Small intestine (tissue), 7 donors: Measurements from ENCODE around the gene WIF1. TPM values are rescaled to one million over a fixed set of nuclear protein-coding genes. Genes with fewer than 3 reads are reported as not detected.

Source experiments
- DNase-seq, 2 donors: peaks; one replicate each; pipeline versions ENCODE4 v3.0.0 to v3.0.0-alpha.2; 2013
- FAIRE-seq: peaks from 2 replicates; lab custom pipeline; 2012; peaks lifted over from hg19 to GRCh38; lab: Jason Lieb, UNC
- H3K27ac ChIP-seq, 3 donors: one replicate each; pipeline ENCODE4 v1.5.1; 2013; ENCODE audit warnings: low read length in 2 of 3, mild to moderate bottlenecking in 2 of 3, control low read depth in 1 of 3, inconsistent platforms in 1 of 3, low read depth in 1 of 3, moderate library complexity in 1 of 3
- H3K27me3 ChIP-seq, 3 donors: one replicate each; pipeline ENCODE4 v1.6.1; 2013; ENCODE audit warnings: low read length in 3 of 3, inconsistent platforms in 1 of 3; ENCODE audit not compliant: control insufficient read depth in 3 of 3, insufficient read depth in 3 of 3
- H3K36me3 ChIP-seq, 3 donors: one replicate each; pipeline ENCODE4 v1.6.1; 2013; ENCODE audit warnings: low read length in 3 of 3, inconsistent platforms in 1 of 3, low read depth in 1 of 3, mild to moderate bottlenecking in 1 of 3, moderate library complexity in 1 of 3; ENCODE audit not compliant: control insufficient read depth in 3 of 3, insufficient read depth in 2 of 3
- H3K4me1 ChIP-seq, 3 donors: one replicate each; pipeline ENCODE4 v1.6.1; 2013; ENCODE audit warnings: low read length in 2 of 3, inconsistent platforms in 1 of 3, low read depth in 1 of 3, mild to moderate bottlenecking in 1 of 3, moderate library complexity in 1 of 3; ENCODE audit not compliant: control insufficient read depth in 3 of 3, insufficient read depth in 2 of 3
- H3K4me3 ChIP-seq, 3 donors: one replicate each; pipeline ENCODE4 v1.5.1; 2013; ENCODE audit warnings: low read length in 3 of 3, control low read depth in 1 of 3, inconsistent platforms in 1 of 3, low read depth in 1 of 3, mild to moderate bottlenecking in 1 of 3, moderate library complexity in 1 of 3
- H3K9me3 ChIP-seq, 2 donors: one replicate each; pipeline ENCODE4 v1.6.1; 2013; ENCODE audit warnings: low read depth in 1 of 2, low read length in 1 of 2; ENCODE audit not compliant: control insufficient read depth in 2 of 2, insufficient read depth in 1 of 2
- WGBS, 3 donors: extraction: QIAGEN DNeasy Blood & Tissue Kit; methylation state at CpG; one replicate each; pipeline ENCODE4 v1.1.7; 2013; 5-methylcytosine and 5-hydroxymethylcytosine counted together
- polyA plus RNA-seq, 4 donors: library from polyadenylated mRNA; stranded (reverse) in 3 of 4; unstranded in 1 of 4; fragments of 200-250 nt in 3 of 4; fragments of 120-200 nt in 1 of 4; gene quantifications; one replicate each; pipeline versions ENCODE4 v1.2.1 to v1.2.3, GENCODE V29; 2013
- donor health status: healthy with polysubstance abuse.
- donor health status: control.
- donor health status: control.
- donor health status: Bipolar disorder and iron deficiency.
- donor health status: healthy.

Gene WIF1
- polyA plus RNA-seq, 4 donors, result 0.30 to 4.6 TPM; not detected in 2

GRCh38 chr12:65084579-65084978 lies 36.5 kb downstream of the WIF1 start:
- 69 to 85% (median 83%) methylated on average over 3 of the region's 3 CpGs for WGBS, 3 donors
- Histone ChIP-seq H3K27me3 (peaks cover 0 to 2% (median 0%) of the 10 kb centered on the region in 3 donors), H3K36me3 (no peaks in the 10 kb centered on the region), H3K9me3 (no peaks in the 10 kb centered on the region), H3K27ac (no peak overlapping the region), H3K4me1 (no peaks in the 10 kb centered on the region), H3K4me3 (no peak overlapping the region)
- DNase-seq (no peak), FAIRE-seq (no peak)

- no peak for FAIRE-seq
Observed at GRCh38 chr12:65083581-65083980, 37.5 kb downstream of the WIF1 start.

GRCh38 chr12:65082406-65082805 lies 38.7 kb downstream of the WIF1 start:
- Histone ChIP-seq H3K4me1 (no peaks in the 10 kb centered on the region), H3K4me3 (no peak overlapping the region), H3K9me3 (no peaks in the 10 kb centered on the region), H3K36me3 (no peaks in the 10 kb centered on the region), H3K27me3 (peaks cover 0 to 2% (median 0%) of the 10 kb centered on the region in 3 donors), H3K27ac (no peak overlapping the region)
- FAIRE-seq, result no peak
- no peak for DNase-seq

More at GRCh38 chr12:65083581-65083980, 37.5 kb downstream of the WIF1 start:
- WGBS, 3 donors, result 88 to 95% (median 93%) methylated on average over 2 of the region's 2 CpGs
- peaks cover 0 to 2% (median 0%) of the 10 kb centered on the region in 3 donors for H3K27me3 ChIP-seq
- H3K4me3 ChIP-seq, result no peak overlapping the region
- H3K9me3 ChIP-seq, result no peaks in the 10 kb centered on the region
- H3K4me1 ChIP-seq, result no peaks in the 10 kb centered on the region
- H3K36me3 ChIP-seq, result no peaks in the 10 kb centered on the region
- no peak overlapping the region for H3K27ac ChIP-seq
- no peak for DNase-seq

GRCh38 chr12:65081496-65081895 lies 39.6 kb downstream of the WIF1 start:
- FAIRE-seq, result no peak
- no peak for DNase-seq
- 10 to 16% (median 14%) methylated on average over 1 of the region's 1 CpG for WGBS, 3 donors

GRCh38 chr12:65074932-65075331 lies 46.2 kb downstream of the WIF1 start:
- DNase-seq, result peak; percentile 7 to 27
- FAIRE-seq, result no peak
- Histone ChIP-seq H3K27ac (no peak overlapping the region), H3K4me3 (no peak overlapping the region), H3K4me1 (no peaks in the 10 kb centered on the region), H3K36me3 (no peaks in the 10 kb centered on the region), H3K9me3 (no peaks in the 10 kb centered on the region), H3K27me3 (peaks cover 0 to 2% (median 0%) of the 10 kb centered on the region in 3 donors)
- WGBS, 3 donors, result 46 to 58% (median 51%) methylated on average over 6 of the region's 6 CpGs

More at GRCh38 chr12:65081496-65081895, 39.6 kb downstream of the WIF1 start:
- H3K9me3 ChIP-seq, result no peaks in the 10 kb centered on the region
- no peaks in the 10 kb centered on the region for H3K4me1 ChIP-seq
- H3K4me3 ChIP-seq, result no peak overlapping the region
- H3K27ac ChIP-seq, result no peak overlapping the region
- peaks cover 0 to 2% (median 0%) of the 10 kb centered on the region in 3 donors for H3K27me3 ChIP-seq
- no peaks in the 10 kb centered on the region for H3K36me3 ChIP-seq

- H3K9me3 ChIP-seq, result no peaks in the 10 kb centered on the region
- FAIRE-seq (no peak), DNase-seq (peak; percentile 31 to 40)
- peaks cover 0 to 14% (median 0%) of the 10 kb centered on the region in 3 donors for H3K4me1 ChIP-seq
- H3K4me3 ChIP-seq, result no peak overlapping the region
- H3K27me3 ChIP-seq, result peaks cover 0 to 2% (median 0%) of the 10 kb centered on the region in 3 donors
- no peaks in the 10 kb centered on the region for H3K36me3 ChIP-seq
- H3K27ac ChIP-seq, result no peak overlapping the region
- 17 to 66% (median 20%) methylated on average over 2 of the region's 2 CpGs for WGBS, 3 donors
Observed at GRCh38 chr12:65069336-65069735, 51.8 kb downstream of the WIF1 start.

- H3K27ac ChIP-seq, result no peak overlapping the region
- peaks cover 0 to 2% (median 0%) of the 10 kb centered on the region in 3 donors for H3K27me3 ChIP-seq
- no peaks in the 10 kb centered on the region for H3K36me3 ChIP-seq
- FAIRE-seq (no peak), DNase-seq (no peak)
- WGBS, 3 donors, result 91 to 94% (median 93%) methylated on average over 8 of the region's 8 CpGs
- peaks cover 0 to 14% (median 0%) of the 10 kb centered on the region in 3 donors for H3K4me1 ChIP-seq
- H3K4me3 ChIP-seq, result no peak overlapping the region
- H3K9me3 ChIP-seq, result no peaks in the 10 kb centered on the region
Observed at GRCh38 chr12:65067383-65067782, 53.7 kb downstream of the WIF1 start.

GRCh38 chr12:65055859-65056258 lies 65.2 kb downstream of the WIF1 start:
- no peak for FAIRE-seq
- Histone ChIP-seq H3K9me3 (no peaks in the 10 kb centered on the region), H3K27ac (no peak overlapping the region), H3K4me3 (no peak overlapping the region), H3K27me3 (no peaks in the 10 kb centered on the region), H3K4me1 (no peaks in the 10 kb centered on the region), H3K36me3 (no peaks in the 10 kb centered on the region)
- DNase-seq, result no peak
- 76 to 86% (median 78%) methylated on average over 4 of the region's 4 CpGs for WGBS, 3 donors

GRCh38 chr12:65051218-65051617 lies 69.9 kb downstream of the WIF1 start:
- no peak for FAIRE-seq
- WGBS, 3 donors, result 86 to 91% (median 87%) methylated on average over 9 of the region's 9 CpGs
- no peaks in the 10 kb centered on the region for H3K4me1 ChIP-seq

More at GRCh38 chr12:65051218-65051617, 69.9 kb downstream of the WIF1 start:
- H3K9me3 ChIP-seq, result no peaks in the 10 kb centered on the region
- H3K27ac ChIP-seq, result no peak overlapping the region
- H3K27me3 ChIP-seq, result no peaks in the 10 kb centered on the region
- H3K36me3 ChIP-seq, result no peaks in the 10 kb centered on the region
- no peak overlapping the region for H3K4me3 ChIP-seq
- DNase-seq, result no peak
